HG03196 (cell line): Measurements from ENCODE around the gene ENKD1.

Experiments
- ATAC-seq: cut with Tn5 transposase; IDR thresholded peaks from one replicate; pipeline ENCODE4 v1.9.1; 2021; ENCODE audit not compliant: unreplicated experiment

Gene ENKD1

GRCh38 chr16:67664258-67664657 lies 2.3 kb downstream of the ENKD1 start:
- no peak for ATAC-seq

- ATAC-seq, result no peak
Observed at GRCh38 chr16:67663877-67664222, 2.7 kb downstream of the ENKD1 start.

- no peak for ATAC-seq
Observed at GRCh38 chr16:67663151-67663876, 3.2 kb downstream of the ENKD1 start.

- ATAC-seq, result no peak
Observed at GRCh38 chr16:67662653-67663010, 3.9 kb downstream of the ENKD1 start.

GRCh38 chr16:67661886-67662652 lies 4.5 kb downstream of the ENKD1 start:
- no peak for ATAC-seq

DNA sequence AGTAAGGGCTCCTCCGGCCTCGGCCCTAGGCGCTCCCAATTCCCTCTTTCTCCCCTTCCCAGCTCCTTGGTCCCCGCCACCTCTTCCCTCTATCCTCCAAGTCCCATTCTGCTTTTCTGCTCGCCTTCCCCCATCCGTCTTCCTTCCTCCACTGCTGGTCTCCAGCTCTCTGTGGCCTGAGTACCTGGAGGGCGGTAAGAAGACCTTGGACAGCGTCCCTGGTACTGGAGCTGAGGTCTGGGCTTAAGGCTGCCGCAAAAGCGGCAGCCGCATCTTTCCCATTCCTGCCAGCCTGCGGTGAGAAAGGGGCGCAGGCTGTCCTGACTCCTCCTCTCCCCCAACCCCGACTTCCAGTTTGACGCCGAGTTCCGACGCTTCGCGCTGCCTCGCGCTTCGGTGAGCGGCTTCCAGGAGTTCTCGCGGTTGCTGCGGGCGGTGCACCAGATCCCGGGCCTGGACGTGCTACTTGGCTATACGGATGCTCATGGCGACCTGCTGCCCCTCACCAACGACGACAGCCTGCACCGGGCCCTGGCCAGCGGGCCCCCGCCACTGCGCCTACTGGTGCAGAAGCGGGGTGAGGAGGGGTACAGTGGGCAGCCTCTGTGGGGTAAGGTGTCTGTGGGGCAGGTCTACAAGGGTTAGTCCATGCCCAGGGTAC lies 5.3 kb downstream of the ENKD1 start:
- ATAC-seq, result no peak

- ATAC-seq, result peak; percentile 63
Observed at GRCh38 chr16:67660564-67661028, 6.0 kb downstream of the ENKD1 start, which contains the start of gene PARD6A. Gene PARD6A, plus strand, starts transcription at chr16:67660960. Its CDS starts 79 bp downstream, at chr16:67661039.

GRCh38 chr16:67659675-67660563 lies 6.6 kb downstream of the ENKD1 start, which contains the start of gene ACD:
Gene ACD, minus strand, starts transcription at chr16:67660260. Its CDS starts 40 bp downstream, at chr16:67660220.
- peak; percentile 48 for ATAC-seq

DNA sequence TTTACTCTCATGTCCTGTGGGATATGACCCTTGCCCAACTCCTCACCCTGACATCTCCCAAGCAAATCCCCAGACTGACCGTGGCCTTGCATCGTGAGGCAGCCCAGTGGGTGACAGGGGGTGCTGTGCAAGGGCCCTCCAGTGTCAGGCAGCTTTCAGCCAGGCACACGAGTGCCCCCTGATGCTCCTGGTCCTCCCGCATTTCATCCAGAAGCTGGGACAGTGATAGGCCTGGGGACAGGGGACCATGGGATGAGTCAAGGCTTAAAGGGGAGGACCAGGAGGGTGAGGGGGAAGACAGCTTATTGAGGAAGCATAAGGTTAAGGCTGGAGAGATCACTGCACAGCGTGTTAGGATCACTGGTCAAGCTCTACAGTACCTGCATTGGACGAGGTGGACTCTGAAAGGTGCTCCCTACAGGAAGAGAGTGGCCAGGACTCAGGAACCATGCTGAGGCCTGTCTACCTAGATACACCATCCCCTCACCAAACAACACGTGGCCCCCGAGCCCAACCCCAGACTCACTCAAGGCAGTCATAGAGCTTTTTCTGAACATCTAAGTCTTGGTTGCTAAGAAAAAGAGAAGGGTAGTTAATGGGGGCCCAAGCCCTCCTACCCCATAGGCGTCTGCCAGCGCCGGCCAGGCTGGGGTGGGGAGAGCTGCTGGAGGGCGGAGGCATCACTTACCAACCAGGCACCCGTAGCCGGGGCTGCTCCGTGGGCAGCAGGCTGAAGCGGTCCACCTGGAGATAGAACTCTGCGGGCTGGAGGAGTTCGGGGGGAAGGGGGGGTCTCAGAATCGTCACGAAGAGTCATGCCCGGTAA lies 7.5 kb downstream of the ENKD1 start:
- no peak for ATAC-seq

- no peak for ATAC-seq
Observed at GRCh38 chr16:67657751-67658518, 8.6 kb downstream of the ENKD1 start.

DNA sequence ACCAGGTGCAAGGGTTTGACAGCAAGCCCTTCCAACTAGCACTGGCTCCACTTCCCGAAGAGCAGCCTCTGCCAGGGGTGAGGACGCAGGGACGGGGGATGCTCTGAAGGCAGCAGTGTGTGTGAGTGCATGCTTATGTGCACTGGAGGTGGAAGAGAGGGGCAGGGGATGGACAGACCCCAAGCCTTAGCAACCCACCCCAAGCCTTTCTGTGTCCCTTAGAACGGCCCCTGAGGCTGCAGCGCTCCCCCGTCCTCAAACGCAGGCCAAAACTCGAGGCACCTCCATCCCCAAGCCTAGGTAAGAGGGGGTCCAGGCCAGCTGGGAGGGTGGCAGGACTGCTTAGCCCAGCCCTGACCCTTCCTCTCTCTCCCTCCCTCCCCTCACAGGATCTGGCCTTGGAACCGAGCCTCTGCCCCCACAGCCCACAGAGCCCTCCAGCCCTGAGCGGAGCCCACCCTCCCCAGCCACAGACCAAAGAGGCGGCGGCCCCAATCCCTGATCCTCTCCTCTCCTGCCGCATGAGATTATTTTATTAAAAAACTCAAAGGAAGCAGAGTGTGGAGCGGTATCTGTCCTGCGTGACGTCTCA lies 9.4 kb downstream of the ENKD1 start:
- no peak for ATAC-seq

DNA sequence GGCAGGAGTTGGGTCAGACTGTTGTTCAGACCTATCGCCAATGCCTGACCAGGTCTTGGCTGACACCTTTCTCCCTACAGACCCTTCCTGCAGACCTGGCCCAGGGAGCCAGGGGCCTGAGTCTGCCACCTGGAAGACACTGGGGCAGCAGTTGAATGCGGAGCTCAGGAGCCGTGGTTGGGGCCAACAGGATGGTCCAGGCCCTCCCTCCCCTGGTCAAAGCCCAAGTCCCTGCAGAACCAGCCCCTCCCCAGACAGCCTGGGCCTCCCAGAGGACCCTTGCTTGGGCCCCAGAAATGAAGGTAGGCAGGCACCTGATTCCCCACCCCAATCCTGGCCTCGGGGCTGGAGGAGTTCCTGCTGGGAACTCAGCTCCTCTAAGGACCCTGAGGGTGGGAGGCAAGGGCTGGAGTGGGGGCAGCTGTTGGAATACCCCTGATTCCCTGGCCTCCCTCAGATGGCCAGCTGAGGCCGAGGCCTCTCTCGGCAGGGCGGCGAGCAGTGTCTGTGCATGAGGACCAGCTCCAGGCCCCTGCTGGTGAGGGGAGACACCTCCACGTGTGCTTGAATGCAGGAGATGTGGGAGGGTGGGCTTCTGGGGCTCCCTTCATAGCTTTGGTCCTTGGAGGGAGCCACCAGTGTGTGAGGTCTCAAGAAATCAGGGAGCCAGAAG lies 10.1 kb downstream of the ENKD1 start:
- ATAC-seq, result no peak

- ATAC-seq, result no peak
Observed at GRCh38 chr16:67655363-67655762, 11.2 kb downstream of the ENKD1 start.

DNA sequence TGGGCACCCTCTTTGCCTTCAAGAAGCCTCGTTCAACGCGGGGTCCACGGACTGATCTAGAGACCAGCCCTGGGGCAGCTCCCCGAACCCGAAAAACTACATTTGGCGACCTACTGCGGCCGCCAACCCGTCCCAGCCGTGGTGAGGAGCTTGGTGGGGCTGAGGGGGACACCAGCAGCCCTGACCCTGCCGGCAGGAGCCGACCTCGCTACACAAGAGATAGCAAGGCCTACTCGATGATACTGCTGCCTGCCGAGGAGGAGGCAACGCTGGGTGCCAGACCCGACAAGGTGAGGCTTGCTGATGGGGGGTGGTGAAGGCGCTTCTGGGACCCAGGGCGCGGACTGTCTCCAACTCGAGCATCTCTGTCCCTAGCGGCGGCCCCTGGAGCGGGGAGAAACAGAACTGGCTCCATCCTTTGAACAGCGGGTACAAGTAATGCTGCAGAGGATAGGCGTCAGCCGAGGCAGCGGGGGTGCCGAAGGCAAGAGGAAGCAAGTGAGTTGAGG lies 12.1 kb downstream of the ENKD1 start:
- ATAC-seq, result no peak

- no peak for ATAC-seq
Observed at GRCh38 chr16:67653789-67654402, 12.7 kb downstream of the ENKD1 start.

GRCh38 chr16:67653128-67653788 lies 13.3 kb downstream of the ENKD1 start:
- ATAC-seq, result no peak

GRCh38 chr16:67652578-67653127 lies 13.9 kb downstream of the ENKD1 start:
- ATAC-seq, result no peak
